ENCODE measurements around the gene MINDY3. TPM values are rescaled to one million over a fixed set of nuclear protein-coding genes. Genes with fewer than 3 reads are reported as not detected.

The MINDY3 gene
- total RNA-seq (10 to 100 TPM; 23.8 to 39.2 (median 32.3) TPM), polyA plus RNA-seq (10 to 100 TPM; 15.0 to 19.4 (median 15.5) TPM)

DNA sequence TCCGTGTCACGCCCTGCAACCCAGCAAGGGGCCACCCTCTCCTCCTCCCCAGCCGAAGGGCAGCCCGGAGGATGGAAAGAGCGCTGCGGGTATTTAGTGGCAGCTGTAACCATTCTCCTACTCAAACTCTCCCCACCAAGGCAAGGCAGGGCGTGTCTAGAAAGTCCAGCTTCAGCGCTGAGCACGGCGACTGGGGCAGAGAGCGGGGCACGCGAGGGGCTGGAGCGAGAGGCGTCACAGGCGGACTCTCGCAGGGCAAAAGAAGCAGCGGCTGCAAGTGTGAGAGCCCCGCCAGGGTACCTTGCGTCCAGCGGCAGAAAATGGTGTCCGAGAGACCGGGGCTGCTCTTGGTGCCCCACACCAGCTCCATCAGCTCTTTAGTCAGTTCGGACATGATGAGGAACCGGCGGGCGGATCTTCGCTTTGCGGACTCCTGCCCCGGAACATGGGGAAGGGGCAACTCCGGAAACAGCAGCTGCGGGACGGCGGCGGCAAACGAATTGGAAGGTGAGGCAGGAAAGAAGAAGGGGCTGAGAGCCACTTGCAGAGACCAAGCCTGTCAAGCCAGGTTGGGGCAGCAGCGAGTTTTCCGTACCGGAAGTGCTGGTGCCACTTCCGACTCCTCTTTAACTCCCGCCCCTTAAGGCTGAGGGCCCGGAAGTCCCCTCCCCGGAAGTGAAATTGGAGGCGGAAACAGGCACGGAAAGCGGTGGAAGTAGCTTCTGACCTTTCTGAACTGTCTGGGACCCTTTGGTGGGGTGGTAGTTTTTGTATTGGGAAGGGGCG, at the start of gene MINDY3:
Gene MINDY3, minus strand, starts transcription at position 602 of the 786 bp plus-strand sequence. Its CDS starts 208 bp downstream, at position 394.
- intact Hi-C loops (cut with DNase I) = no loop called here
- Histone ChIP-seq H3K4me1 (peaks cover 0 to 38% (median 24%) of the 10 kb centered on the region in 4 donors), H3K27me3 (no peaks in the 10 kb centered on the region), H3K4me3 (peak within 1 kb of the TSS; percentile 67 to 93 (median 80)), H3K36me3 (no peaks in the 10 kb centered on the region), H3K27ac (peak within 1 kb of the TSS; percentile 74 to 83 (median 75)), H3K9me3 (no peaks in the 10 kb centered on the region)
- TF ChIP-seq POLR2AphosphoS5 (IDR thresholded peaks at IDR 0.05) (peak in 3 of 4 donors; percentile 53 to 60 (median 54)), EP300 (IDR thresholded peaks at IDR 0.05) (peak in 1 of 4 donors; percentile 5)
- TF ChIP-seq, protein P1, sequence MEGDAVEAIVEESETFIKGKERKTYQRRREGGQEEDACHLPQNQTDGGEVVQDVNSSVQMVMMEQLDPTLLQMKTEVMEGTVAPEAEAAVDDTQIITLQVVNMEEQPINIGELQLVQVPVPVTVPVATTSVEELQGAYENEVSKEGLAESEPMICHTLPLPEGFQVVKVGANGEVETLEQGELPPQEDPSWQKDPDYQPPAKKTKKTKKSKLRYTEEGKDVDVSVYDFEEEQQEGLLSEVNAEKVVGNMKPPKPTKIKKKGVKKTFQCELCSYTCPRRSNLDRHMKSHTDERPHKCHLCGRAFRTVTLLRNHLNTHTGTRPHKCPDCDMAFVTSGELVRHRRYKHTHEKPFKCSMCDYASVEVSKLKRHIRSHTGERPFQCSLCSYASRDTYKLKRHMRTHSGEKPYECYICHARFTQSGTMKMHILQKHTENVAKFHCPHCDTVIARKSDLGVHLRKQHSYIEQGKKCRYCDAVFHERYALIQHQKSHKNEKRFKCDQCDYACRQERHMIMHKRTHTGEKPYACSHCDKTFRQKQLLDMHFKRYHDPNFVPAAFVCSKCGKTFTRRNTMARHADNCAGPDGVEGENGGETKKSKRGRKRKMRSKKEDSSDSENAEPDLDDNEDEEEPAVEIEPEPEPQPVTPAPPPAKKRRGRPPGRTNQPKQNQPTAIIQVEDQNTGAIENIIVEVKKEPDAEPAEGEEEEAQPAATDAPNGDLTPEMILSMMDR (IDR thresholded peaks at IDR 0.05) = no peak
- peak; percentile 85 for DNase-seq
- WGBS, 2 donors = 1% methylated on average over 47 of the region's 47 CpGs

DNA sequence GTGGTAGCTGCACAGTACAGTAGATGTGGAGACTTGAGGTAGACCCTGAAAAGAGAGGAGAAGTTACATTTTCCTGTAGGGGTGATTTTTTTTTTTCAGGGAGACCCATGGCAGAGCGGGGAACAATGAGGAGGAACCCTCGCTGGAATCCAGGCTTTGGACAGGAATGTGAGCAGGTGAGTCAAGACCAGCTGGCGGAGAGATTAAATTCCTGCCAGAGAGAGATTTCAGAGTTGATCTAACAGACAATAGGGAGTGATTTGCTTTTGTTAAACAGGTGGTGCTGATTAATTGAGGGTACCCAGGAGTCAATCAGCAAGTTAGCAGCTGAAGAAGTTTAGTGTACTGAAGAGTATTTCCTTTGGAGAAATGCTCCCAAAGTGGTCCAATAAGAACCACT, 41.6 kb upstream of the MINDY3 start:
- Histone ChIP-seq H3K36me3 (no peaks in the 10 kb centered on the region), H3K4me1 (no peaks in the 10 kb centered on the region), H3K9me3 (no peaks in the 10 kb centered on the region), H3K4me3 (no peak overlapping the region), H3K27me3 (no peaks in the 10 kb centered on the region), H3K27ac (no peak overlapping the region)
- intact Hi-C loops (cut with DNase I) = loop anchor here (2.0 kb wide), 1 partner anchor 877 kb away; no protein-coding TSS in a partner anchor
- DNase-seq = no peak
- TF ChIP-seq POLR2A (IDR thresholded peaks at IDR 0.05) (no peak), EP300 (IDR thresholded peaks at IDR 0.05) (no peak), POLR2AphosphoS5 (IDR thresholded peaks at IDR 0.05) (no peak)
- TF ChIP-seq, protein P1 (IDR thresholded peaks at IDR 0.05) = no peak
- 62 to 76% methylated on average over 3 of the region's 3 CpGs for WGBS, 2 donors

DNA sequence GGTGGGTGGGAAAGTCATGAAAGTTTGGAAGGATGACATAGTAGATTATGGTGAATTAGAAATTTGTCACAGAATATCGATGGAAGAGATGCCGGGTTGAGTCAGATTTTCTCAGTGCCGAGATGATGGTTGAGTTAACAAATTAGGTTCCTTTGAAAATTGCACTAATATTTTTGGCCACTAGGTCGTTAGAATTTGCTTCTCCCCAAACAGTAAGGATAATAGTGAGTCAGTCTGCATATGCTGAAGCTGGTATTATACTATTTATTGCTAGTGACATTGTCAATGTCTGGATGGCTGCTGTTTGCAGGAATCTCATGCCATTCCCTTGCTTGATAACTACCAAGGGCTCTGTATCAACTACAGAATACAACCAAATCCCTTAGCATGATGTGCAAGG, 37.7 kb upstream of the MINDY3 start:
- intact Hi-C loops (cut with DNase I) = no loop called here
- no peak overlapping the region for H3K4me3 ChIP-seq
- no peak for DNase-seq
- no peaks in the 10 kb centered on the region for H3K4me1 ChIP-seq
- WGBS, 2 donors = 51 to 63% methylated on average over 4 of the region's 4 CpGs
- no peaks in the 10 kb centered on the region for H3K9me3 ChIP-seq
- H3K36me3 ChIP-seq = no peaks in the 10 kb centered on the region
- no peaks in the 10 kb centered on the region for H3K27me3 ChIP-seq
- TF ChIP-seq, protein P1 (IDR thresholded peaks at IDR 0.05) = peak in 1 of 4 experiments; percentile 13
- TF ChIP-seq EP300 (IDR thresholded peaks at IDR 0.05) (no peak), POLR2AphosphoS5 (IDR thresholded peaks at IDR 0.05) (no peak), POLR2A (IDR thresholded peaks at IDR 0.05) (no peak)
- no peak overlapping the region for H3K27ac ChIP-seq

DNA sequence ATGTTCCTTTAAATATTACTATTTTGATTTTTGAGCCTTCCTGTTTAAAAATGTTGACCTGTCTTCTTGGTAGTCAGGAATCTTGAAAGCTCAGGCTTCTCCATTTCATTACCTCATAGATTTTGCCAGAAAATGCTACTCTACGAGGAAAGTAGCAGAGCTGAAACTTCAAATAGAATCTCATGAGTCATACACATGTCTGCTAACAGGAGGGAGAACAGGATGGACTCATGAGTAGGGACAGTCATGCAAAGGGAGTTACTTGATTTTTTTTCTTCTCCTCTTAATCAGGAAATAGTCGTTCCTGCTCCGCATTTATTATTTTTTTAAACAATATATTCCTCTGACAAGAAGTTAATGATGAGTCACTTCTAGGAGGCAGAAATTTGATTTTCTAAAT, 37.0 kb upstream of the MINDY3 start:
- H3K4me3 ChIP-seq = no peak overlapping the region
- H3K36me3 ChIP-seq = no peaks in the 10 kb centered on the region
- TF ChIP-seq, protein P1 (IDR thresholded peaks at IDR 0.05) = no peak
- TF ChIP-seq EP300 (IDR thresholded peaks at IDR 0.05) (no peak), POLR2A (IDR thresholded peaks at IDR 0.05) (no peak), POLR2AphosphoS5 (IDR thresholded peaks at IDR 0.05) (no peak)
- intact Hi-C loops (cut with DNase I) = no loop called here
- no peak for DNase-seq
- no peaks in the 10 kb centered on the region for H3K9me3 ChIP-seq
- H3K27me3 ChIP-seq = no peaks in the 10 kb centered on the region
- 58 to 62% methylated on average over 3 of the region's 3 CpGs for WGBS, 2 donors
- H3K4me1 ChIP-seq = no peaks in the 10 kb centered on the region
- no peak overlapping the region for H3K27ac ChIP-seq
